SK-N-SH treated with all-trans-retinoic acid at 6 μM for 48 hours (cell line): ENCODE data around the gene CDK6.
A peak's percentile ranks its signal among the peaks of the same experiment; 100 is the strongest.

ENCODE experiments used
- ATAC-seq: fragments of 200-7000 bp; cut with Tn5 transposase; 3 replicates; pipeline ENCODE4 v1.9.1; 2020; ENCODE audit warnings: mild to moderate bottlenecking, moderate library complexity
- ARNTL ChIP-seq: fragments of 450-650 bp; formaldehyde crosslinking; IDR thresholded peaks from 2 replicates; pipeline ENCODE4 v1.5.0; 2020; ENCODE audit warnings: low read depth, mild to moderate bottlenecking, moderate library complexity, borderline replicate concordance
- CSDC2 ChIP-seq: fragments of 250-450 bp; sonication (Bioruptor Pico); IDR thresholded peaks from 2 replicates; pipeline ENCODE4 v1.5.0; 2020; ENCODE audit warnings: mild to moderate bottlenecking, moderate library complexity
- ESRRG ChIP-seq: fragments of 250-450 bp; sonication (Bioruptor Pico); IDR thresholded peaks from 2 replicates; pipeline ENCODE4 v1.6.1; 2021; ENCODE audit warnings: mild to moderate bottlenecking
- GLIS3 ChIP-seq: fragments of 250-450 bp; sonication (Bioruptor Pico); IDR thresholded peaks from 2 replicates; pipeline ENCODE4 v1.5.0; 2020; ENCODE audit warnings: mild to moderate bottlenecking, moderate library complexity
- ISL1 ChIP-seq: fragments of 250-450 bp; sonication (Bioruptor Pico); IDR thresholded peaks from 2 replicates; pipeline ENCODE4 v2.1.2; 2022; ENCODE audit warnings: mild to moderate bottlenecking, moderate library complexity
- OSR1 ChIP-seq: fragments of 250-450 bp; sonication (Bioruptor Pico); IDR thresholded peaks from 2 replicates; pipeline ENCODE4 v1.8.0; 2022; ENCODE audit warnings: moderate library complexity, mild to moderate bottlenecking, inconsistent platforms
- PPARA ChIP-seq: fragments of 250-450 bp; sonication (Bioruptor Pico); IDR thresholded peaks from 2 replicates; pipeline ENCODE4 v1.5.0; 2020; ENCODE audit warnings: mild to moderate bottlenecking, borderline replicate concordance
- RARB ChIP-seq: fragments of 250-450 bp; sonication (Bioruptor Pico); IDR thresholded peaks from 2 replicates; pipeline ENCODE4 v1.8.0; 2021; ENCODE audit warnings: mild to moderate bottlenecking, moderate library complexity
- SNAI2 ChIP-seq: fragments of 250-450 bp; sonication (Bioruptor Pico); IDR thresholded peaks from 2 replicates; pipeline ENCODE4 v1.5.0; 2020; ENCODE audit warnings: mild to moderate bottlenecking, moderate library complexity
- TCF4 ChIP-seq: fragments of 250-450 bp; sonication (Bioruptor Pico); IDR thresholded peaks from 2 replicates; pipeline ENCODE4 v1.8.0; 2021; ENCODE audit warnings: mild to moderate bottlenecking, moderate library complexity, borderline replicate concordance
- TOX ChIP-seq: fragments of 250-450 bp; sonication (Bioruptor Pico); IDR thresholded peaks from 2 replicates; pipeline ENCODE4 v1.8.0; 2021; ENCODE audit warnings: mild to moderate bottlenecking, moderate library complexity, borderline replicate concordance
- ZFP3 ChIP-seq: fragments of 250-450 bp; sonication (Bioruptor Pico); IDR thresholded peaks from 2 replicates; pipeline ENCODE4 v1.5.0; 2020; ENCODE audit warnings: mild to moderate bottlenecking, moderate library complexity
- ZFP30 ChIP-seq: fragments of 450-650 bp; formaldehyde crosslinking; IDR thresholded peaks from 2 replicates; pipeline ENCODE4 v1.5.0; 2022; ENCODE audit warnings: mild to moderate bottlenecking, moderate library complexity
- ZNF565 ChIP-seq: fragments of 450-650 bp; formaldehyde crosslinking; conservative IDR thresholded peaks from 2 replicates; pipeline ENCODE4 v1.5.0; 2020; ENCODE audit warnings: low read depth, mild to moderate bottlenecking, moderate library complexity
- ZNF70 ChIP-seq: fragments of 450-650 bp; formaldehyde crosslinking; IDR thresholded peaks from 2 replicates; pipeline ENCODE4 v1.5.0; 2020; ENCODE audit warnings: mild to moderate bottlenecking, moderate library complexity
- ZNF8 ChIP-seq: fragments of 450-650 bp; formaldehyde crosslinking; IDR thresholded peaks from 2 replicates; pipeline ENCODE4 v1.5.0; 2020; ENCODE audit warnings: mild to moderate bottlenecking, moderate library complexity
- TF ChIP-seq, protein P1 (sequence below): fragments of 250-450 bp; sonication (Bioruptor Pico); IDR thresholded peaks from 2 replicates; pipeline ENCODE4 v1.5.1; 2021; ENCODE audit warnings: mild to moderate bottlenecking, moderate library complexity
- TF ChIP-seq, protein P2 (sequence below): fragments of 250-450 bp; sonication (Bioruptor Pico); IDR thresholded peaks from 2 replicates; pipeline ENCODE4 v1.8.0; 2020; ENCODE audit warnings: mild to moderate bottlenecking, moderate library complexity, borderline replicate concordance
- TF ChIP-seq, protein P3 (sequence below): fragments of 250-450 bp; sonication (Bioruptor Pico); IDR thresholded peaks from 2 replicates; pipeline ENCODE4 v1.5.0; 2020; ENCODE audit warnings: mild to moderate bottlenecking, moderate library complexity
- TF ChIP-seq, protein P4 (sequence below): fragments of 250-450 bp; sonication (Bioruptor Pico); IDR thresholded peaks from 2 replicates; pipeline ENCODE4 v1.5.1; 2020; ENCODE audit warnings: low read depth, mild to moderate bottlenecking, moderate library complexity

The CDK6 gene

DNA sequence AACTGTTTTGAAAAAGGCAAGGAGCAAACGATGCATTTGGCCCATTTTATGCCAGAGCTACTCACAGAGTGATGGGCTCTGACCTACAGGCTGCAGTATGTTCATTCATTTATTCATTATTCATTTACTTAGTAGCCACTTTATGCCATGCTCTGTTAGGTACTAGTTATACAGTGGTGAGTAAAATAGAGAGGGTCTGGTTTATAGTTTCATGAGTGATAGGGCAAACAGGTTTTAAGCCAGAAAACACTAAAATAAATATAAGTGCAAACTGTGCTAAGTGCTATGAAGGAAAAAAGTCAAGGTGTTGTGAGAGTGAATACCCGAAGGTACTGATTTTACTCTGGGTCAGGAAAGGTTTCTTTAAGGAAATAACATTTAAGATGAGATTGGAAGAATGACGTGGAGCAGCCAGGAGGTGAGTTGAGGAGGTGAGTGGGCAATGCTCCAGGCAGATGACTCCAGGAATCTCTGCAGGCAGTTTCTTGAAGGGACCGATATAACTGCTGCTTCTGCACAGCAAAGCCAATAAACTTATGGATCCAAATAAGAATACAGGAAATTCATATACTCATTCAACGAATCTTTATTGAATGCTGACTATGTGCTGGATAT lies 189.3 kb downstream of the CDK6 start:
- TF ChIP-seq, protein P1, sequence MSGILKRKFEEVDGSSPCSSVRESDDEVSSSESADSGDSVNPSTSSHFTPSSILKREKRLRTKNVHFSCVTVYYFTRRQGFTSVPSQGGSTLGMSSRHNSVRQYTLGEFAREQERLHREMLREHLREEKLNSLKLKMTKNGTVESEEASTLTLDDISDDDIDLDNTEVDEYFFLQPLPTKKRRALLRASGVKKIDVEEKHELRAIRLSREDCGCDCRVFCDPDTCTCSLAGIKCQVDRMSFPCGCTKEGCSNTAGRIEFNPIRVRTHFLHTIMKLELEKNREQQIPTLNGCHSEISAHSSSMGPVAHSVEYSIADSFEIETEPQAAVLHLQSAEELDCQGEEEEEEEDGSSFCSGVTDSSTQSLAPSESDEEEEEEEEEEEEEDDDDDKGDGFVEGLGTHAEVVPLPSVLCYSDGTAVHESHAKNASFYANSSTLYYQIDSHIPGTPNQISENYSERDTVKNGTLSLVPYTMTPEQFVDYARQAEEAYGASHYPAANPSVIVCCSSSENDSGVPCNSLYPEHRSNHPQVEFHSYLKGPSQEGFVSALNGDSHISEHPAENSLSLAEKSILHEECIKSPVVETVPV (CRISPR knock-in tag): no peak
- TF ChIP-seq, protein P2, sequence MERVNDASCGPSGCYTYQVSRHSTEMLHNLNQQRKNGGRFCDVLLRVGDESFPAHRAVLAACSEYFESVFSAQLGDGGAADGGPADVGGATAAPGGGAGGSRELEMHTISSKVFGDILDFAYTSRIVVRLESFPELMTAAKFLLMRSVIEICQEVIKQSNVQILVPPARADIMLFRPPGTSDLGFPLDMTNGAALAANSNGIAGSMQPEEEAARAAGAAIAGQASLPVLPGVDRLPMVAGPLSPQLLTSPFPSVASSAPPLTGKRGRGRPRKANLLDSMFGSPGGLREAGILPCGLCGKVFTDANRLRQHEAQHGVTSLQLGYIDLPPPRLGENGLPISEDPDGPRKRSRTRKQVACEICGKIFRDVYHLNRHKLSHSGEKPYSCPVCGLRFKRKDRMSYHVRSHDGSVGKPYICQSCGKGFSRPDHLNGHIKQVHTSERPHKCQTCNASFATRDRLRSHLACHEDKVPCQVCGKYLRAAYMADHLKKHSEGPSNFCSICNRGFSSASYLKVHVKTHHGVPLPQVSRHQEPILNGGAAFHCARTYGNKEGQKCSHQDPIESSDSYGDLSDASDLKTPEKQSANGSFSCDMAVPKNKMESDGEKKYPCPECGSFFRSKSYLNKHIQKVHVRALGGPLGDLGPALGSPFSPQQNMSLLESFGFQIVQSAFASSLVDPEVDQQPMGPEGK (CRISPR knock-in tag): no peak
- TF ChIP-seq ZNF565 (CRISPR knock-in tag) (no peak), ESRRG (CRISPR knock-in tag) (no peak), TCF4 (no peak), ZNF8 (CRISPR knock-in tag) (no peak), ARNTL (no peak), OSR1 (CRISPR knock-in tag) (no peak), ISL1 (CRISPR knock-in tag) (no peak), ZFP30 (CRISPR knock-in tag) (no peak), PPARA (no peak), RARB (no peak), SNAI2 (CRISPR knock-in tag) (no peak), ZFP3 (no peak), CSDC2 (CRISPR knock-in tag) (no peak), GLIS3 (no peak), TOX (CRISPR knock-in tag) (no peak)
- TF ChIP-seq, protein P3, sequence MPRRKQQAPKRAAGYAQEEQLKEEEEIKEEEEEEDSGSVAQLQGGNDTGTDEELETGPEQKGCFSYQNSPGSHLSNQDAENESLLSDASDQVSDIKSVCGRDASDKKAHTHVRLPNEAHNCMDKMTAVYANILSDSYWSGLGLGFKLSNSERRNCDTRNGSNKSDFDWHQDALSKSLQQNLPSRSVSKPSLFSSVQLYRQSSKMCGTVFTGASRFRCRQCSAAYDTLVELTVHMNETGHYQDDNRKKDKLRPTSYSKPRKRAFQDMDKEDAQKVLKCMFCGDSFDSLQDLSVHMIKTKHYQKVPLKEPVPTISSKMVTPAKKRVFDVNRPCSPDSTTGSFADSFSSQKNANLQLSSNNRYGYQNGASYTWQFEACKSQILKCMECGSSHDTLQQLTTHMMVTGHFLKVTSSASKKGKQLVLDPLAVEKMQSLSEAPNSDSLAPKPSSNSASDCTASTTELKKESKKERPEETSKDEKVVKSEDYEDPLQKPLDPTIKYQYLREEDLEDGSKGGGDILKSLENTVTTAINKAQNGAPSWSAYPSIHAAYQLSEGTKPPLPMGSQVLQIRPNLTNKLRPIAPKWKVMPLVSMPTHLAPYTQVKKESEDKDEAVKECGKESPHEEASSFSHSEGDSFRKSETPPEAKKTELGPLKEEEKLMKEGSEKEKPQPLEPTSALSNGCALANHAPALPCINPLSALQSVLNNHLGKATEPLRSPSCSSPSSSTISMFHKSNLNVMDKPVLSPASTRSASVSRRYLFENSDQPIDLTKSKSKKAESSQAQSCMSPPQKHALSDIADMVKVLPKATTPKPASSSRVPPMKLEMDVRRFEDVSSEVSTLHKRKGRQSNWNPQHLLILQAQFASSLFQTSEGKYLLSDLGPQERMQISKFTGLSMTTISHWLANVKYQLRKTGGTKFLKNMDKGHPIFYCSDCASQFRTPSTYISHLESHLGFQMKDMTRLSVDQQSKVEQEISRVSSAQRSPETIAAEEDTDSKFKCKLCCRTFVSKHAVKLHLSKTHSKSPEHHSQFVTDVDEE (CRISPR knock-in tag): no peak
- TF ChIP-seq, protein P4, sequence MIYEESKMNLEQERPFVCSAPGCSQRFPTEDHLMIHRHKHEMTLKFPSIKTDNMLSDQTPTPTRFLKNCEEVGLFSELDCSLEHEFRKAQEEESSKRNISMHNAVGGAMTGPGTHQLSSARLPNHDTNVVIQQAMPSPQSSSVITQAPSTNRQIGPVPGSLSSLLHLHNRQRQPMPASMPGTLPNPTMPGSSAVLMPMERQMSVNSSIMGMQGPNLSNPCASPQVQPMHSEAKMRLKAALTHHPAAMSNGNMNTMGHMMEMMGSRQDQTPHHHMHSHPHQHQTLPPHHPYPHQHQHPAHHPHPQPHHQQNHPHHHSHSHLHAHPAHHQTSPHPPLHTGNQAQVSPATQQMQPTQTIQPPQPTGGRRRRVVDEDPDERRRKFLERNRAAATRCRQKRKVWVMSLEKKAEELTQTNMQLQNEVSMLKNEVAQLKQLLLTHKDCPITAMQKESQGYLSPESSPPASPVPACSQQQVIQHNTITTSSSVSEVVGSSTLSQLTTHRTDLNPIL: no peak
- ATAC-seq: no peak

DNA sequence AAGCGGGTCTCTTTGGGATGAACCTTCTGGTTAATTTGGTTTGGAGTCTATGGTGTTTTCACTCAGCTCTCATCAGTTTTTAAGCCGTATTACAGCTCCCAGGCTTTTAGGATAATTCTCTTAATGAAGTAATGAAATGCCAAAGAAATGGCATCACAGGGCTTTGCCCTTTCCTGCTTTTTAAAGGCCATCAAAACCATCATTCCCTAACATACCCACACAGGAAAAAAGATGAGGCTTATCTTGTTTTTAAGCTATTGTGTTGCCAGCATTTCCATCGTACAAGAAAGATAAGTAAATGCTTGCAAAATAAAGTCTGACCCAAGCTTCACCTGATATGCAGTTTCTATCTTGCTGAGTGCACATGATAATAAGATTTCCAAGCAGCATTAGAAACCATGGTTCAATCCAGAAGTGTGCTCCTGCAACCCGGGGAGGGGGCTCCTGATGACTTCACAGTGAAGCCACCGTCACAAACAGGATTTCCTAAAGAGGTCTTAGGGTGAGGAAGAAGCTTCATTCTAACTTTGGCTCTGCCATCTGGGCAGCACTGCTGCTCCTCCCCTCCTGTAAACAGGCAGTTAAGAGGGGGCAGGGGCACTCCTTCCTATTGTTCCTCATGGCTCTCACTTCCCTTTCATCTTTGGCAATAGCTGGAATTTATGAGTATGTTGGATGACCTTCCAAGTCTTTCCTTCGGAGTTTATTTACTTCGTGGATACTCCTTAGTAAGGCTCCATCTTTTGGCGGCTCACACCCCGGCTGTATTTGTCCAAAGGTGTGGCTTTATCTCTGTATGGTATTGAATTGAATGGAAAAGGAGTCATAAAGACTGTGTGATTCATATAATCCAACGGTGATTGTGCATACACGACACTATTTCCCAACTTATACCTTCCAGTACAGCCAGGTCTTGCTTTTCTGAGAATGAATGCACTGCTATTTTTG lies 191.0 kb downstream of the CDK6 start:
- peak; percentile 44 for ATAC-seq
- TF ChIP-seq, protein P4: peak; percentile 79; the same call in 1 of the 2 replicates
- TF ChIP-seq GLIS3 (peak; percentile 84; the same call in 1 of the 2 replicates), CSDC2 (CRISPR knock-in tag) (0 out of 2 replicates have a peak, but pooled peaks have one; percentile 50), ZNF8 (CRISPR knock-in tag) (no peak; the same call in 1 of the 2 replicates), ISL1 (CRISPR knock-in tag) (peak; percentile 93), SNAI2 (CRISPR knock-in tag) (peak; percentile 42; the same call in 1 of the 2 replicates), ZNF565 (CRISPR knock-in tag) (no peak), ESRRG (CRISPR knock-in tag) (0 out of 2 replicates have a peak, but pooled peaks have one; percentile 33), ZFP3 (peak; percentile 32; the same call in 1 of the 2 replicates), ZNF70 (CRISPR knock-in tag) (no peak)
- TF ChIP-seq, protein P3 (CRISPR knock-in tag): no peak
- TF ChIP-seq, protein P1 (CRISPR knock-in tag): 0 out of 2 replicates have a peak, but pooled peaks have one; percentile 10
- TF ChIP-seq, all 23 proteins: peak for 8
